GM10248 (cell line): ENCODE results near the gene PCDHB5.
"Not testable (repeated sequence)": the region's sequence is repeated elsewhere in the genome, so short reads cannot be mapped to it uniquely, and the experiment has no call there.

Experiments used
- CTCF ChIA-PET: fragments of 300-600 bp; sonication (Branson Sonifier 250); formaldehyde crosslinking; extraction: SDS; loops from one replicate; lab custom pipeline; 2021; ENCODE audit warnings: antibody characterized with exemption; lab: Yijun Ruan, JAX
- POLR2A ChIA-PET: fragments of 350-650 bp; sonication (Branson Sonifier 250); formaldehyde crosslinking; extraction: SDS; loops from one replicate; lab custom pipeline; 2020; ENCODE audit warnings: antibody characterized with exemption; lab: Yijun Ruan, JAX
- DNase-seq: peaks from one replicate; pipeline ENCODE4 v3.0.0; 2012; ENCODE audit errors: extremely low spot score
- CTCF ChIP-seq: IDR thresholded peaks from 2 replicates; pipeline ENCODE4 v1.5.1; 2012; ENCODE audit warnings: mild to moderate bottlenecking, low read depth; ENCODE audit errors: extremely low read depth, missing control alignments, control extremely low read depth

PCDHB5 gene

GRCh38 chr5:141135030-141135717 is at the start of gene PCDHB5:
Gene PCDHB5, plus strand, starts transcription at chr5:141135206. Its CDS starts 229 bp downstream, at chr5:141135435.
- DNase-seq = no peak
- CTCF ChIA-PET = no interaction called here
- TF ChIP-seq CTCF = no peak
- POLR2A ChIA-PET = no interaction called here

GRCh38 chr5:141094481-141095262 is 40.3 kb upstream of the PCDHB5 start, which contains the start of gene PCDHB2:
Gene PCDHB2, plus strand, starts transcription at chr5:141094615. Its CDS starts 176 bp downstream, at chr5:141094791.
- ChIA-PET POLR2A (no interaction called here), CTCF (no interaction called here)
- no peak for TF ChIP-seq CTCF
- DNase-seq = no peak

- no peak for TF ChIP-seq CTCF
- DNase-seq = no peak
- CTCF ChIA-PET = no interaction called here
- POLR2A ChIA-PET = no interaction called here
Observed at GRCh38 chr5:141095263-141095641, 39.8 kb upstream of the PCDHB5 start.

- POLR2A ChIA-PET, DNase-seq, CTCF ChIA-PET: not testable (repeated sequence)
Observed at GRCh38 chr5:141096181-141096580, 38.8 kb upstream of the PCDHB5 start.

GRCh38 chr5:141096586-141096985 is 38.4 kb upstream of the PCDHB5 start:
- DNase-seq, CTCF ChIA-PET, POLR2A ChIA-PET: not testable (repeated sequence)

- TF ChIP-seq CTCF = no peak
- CTCF ChIA-PET = interaction anchor here (1.3 kb wide), 1 partner anchor 13 kb away, joined by 3 read pairs; no protein-coding TSS in a partner anchor
- DNase-seq = no peak
- POLR2A ChIA-PET = no interaction called here
Observed at GRCh38 chr5:141100243-141100805, 34.7 kb upstream of the PCDHB5 start, which contains the start of gene PCDHB3. Gene PCDHB3, plus strand, starts transcription at chr5:141100473. Its CDS starts 177 bp downstream, at chr5:141100650.

- CTCF ChIA-PET = interaction anchor here (1.3 kb wide), 1 partner anchor 12 kb away, joined by 3 read pairs; no protein-coding TSS in a partner anchor
- TF ChIP-seq CTCF = no peak
- DNase-seq = no peak
- POLR2A ChIA-PET = no interaction called here
Observed at GRCh38 chr5:141101059-141101458, 33.9 kb upstream of the PCDHB5 start.

GRCh38 chr5:141102070-141102469 is 32.9 kb upstream of the PCDHB5 start:
- CTCF ChIA-PET, DNase-seq, POLR2A ChIA-PET: not testable (repeated sequence)

- DNase-seq, CTCF ChIA-PET, POLR2A ChIA-PET: not testable (repeated sequence)
Observed at GRCh38 chr5:141102471-141102870, 32.5 kb upstream of the PCDHB5 start.
